ENCODE measurements around the gene EIF6.

DNA sequence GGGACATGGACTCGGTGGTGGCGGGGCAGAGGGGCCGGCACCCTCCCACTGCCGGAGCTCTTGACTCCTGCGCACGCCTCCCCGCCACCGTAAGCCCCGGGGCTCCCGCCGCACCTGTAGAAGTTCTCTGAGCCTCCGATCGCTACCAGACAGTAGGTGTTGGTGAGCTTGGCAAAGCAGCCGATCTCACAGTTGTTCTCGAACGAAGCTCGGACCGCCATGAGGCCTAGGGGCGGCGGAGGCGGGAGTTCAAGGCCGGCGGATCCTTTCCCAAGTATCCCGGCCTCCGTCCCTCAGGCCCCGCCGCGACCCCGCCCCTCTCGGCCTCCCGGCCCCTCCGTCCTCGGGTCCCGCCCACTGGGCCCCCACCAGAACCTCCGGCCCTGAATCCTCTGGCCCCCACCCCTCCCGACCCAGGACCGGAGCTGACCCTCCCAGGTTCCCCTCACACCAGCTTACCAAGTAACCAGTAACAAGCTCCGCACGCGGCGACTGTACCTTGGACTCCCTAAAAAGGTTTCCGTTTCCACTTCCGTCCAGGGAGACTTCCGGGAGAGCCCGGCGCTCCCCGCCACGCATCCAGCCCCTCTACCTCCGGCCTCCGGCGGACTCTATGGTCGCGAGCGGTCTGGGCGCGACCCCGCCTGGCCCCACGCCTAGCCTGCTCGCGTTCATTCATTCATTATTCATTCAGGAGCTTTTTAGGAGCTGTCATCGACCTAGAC, at the start of gene EIF6:
- TF ChIP-seq CTCF (IDR thresholded peaks at IDR 0.05; ENCODE audit: extremely low read depth in 1 of 2, insufficient read depth in 1 of 2, low read depth in 1 of 2, low read length in 2 of 2): no peak
- TF ChIP-seq FOS (IDR thresholded peaks at IDR 0.05; ENCODE audit: borderline replicate concordance, insufficient read depth, low read length): no peak
- TF ChIP-seq POLR2AphosphoS5 (IDR thresholded peaks at IDR 0.05; ENCODE audit: insufficient read depth, low read depth, low read length): peak; percentile 78
- TF ChIP-seq POLR2A (IDR thresholded peaks at IDR 0.05; ENCODE audit: low read depth, low read length): peak; percentile 67
- no peak for TF ChIP-seq MYC (IDR thresholded peaks at IDR 0.05; ENCODE audit: low read depth, low read length)
- TF ChIP-seq EZH2 (IDR thresholded peaks at IDR 0.05; ENCODE audit: borderline replicate concordance, low read depth, low read length, severe bottlenecking): no peak
- peak; percentile 9 for TF ChIP-seq MAX (IDR thresholded peaks at IDR 0.05; ENCODE audit: insufficient read depth, insufficient read length)

Data from endothelial cell of umbilical vein (primary cell).